ENCODE results near the gene ME2.
"Not testable (repeated sequence)": the region's sequence is repeated elsewhere in the genome, so short reads cannot be mapped to it uniquely, and the experiment has no call there.

Gene ME2

GRCh38 chr18:50844960-50845359 lies 34.0 kb upstream of the ME2 start:
- 98% methylated on average over 3 of the region's 3 CpGs for WGBS, 2 experiments
- no peaks in the 10 kb centered on the region for H3K4me1 ChIP-seq (ENCODE audit: control insufficient read depth, insufficient read depth, low read length)
- H3K4me3 ChIP-seq (ENCODE audit: insufficient read depth, low read depth, low read length) = no peak overlapping the region
- H3K36me3 ChIP-seq (ENCODE audit: control insufficient read depth, insufficient read depth, low read length) = no peaks in the 10 kb centered on the region
- no peaks in the 10 kb centered on the region for H3K27me3 ChIP-seq (ENCODE audit: control insufficient read depth, insufficient read depth, low read length, poor library complexity, severe bottlenecking)
- no peak overlapping the region for H3K27ac ChIP-seq (ENCODE audit: insufficient read depth, low read depth, low read length, poor library complexity, severe bottlenecking)
- no peaks in the 10 kb centered on the region for H3K9me3 ChIP-seq (ENCODE audit: control insufficient read depth, low read length)

DNA sequence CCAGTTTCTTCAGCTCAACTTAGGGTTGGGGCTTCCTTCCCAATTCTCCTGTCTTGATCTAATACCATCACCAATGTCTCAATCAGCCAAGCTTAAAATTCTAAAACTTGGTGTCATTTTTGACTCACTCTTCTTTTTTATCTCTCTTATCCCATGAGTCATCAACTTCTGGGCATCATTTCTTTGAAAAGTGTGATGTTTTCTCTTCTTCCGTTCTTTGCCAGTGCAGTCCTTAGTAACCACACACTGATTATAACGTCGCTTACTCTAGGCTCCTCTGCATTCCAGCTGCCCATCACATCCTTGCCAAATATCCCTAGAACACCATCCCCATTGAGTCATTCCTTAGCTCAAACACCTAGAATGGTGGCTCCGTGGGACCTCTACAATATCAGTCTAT lies 31.7 kb upstream of the ME2 start:
- Histone ChIP-seq H3K27ac (ENCODE audit: insufficient read depth, low read depth, low read length, poor library complexity, severe bottlenecking) (no peak overlapping the region), H3K36me3 (ENCODE audit: control insufficient read depth, insufficient read depth, low read length) (no peaks in the 10 kb centered on the region), H3K4me1 (ENCODE audit: control insufficient read depth, insufficient read depth, low read length) (no peaks in the 10 kb centered on the region), H3K9me3 (ENCODE audit: control insufficient read depth, low read length) (no peaks in the 10 kb centered on the region), H3K4me3 (ENCODE audit: insufficient read depth, low read depth, low read length) (no peak overlapping the region), H3K27me3 (ENCODE audit: control insufficient read depth, insufficient read depth, low read length, poor library complexity, severe bottlenecking) (no peaks in the 10 kb centered on the region)
- 94 to 97% methylated on average over 4 of the region's 4 CpGs for WGBS, 2 experiments

- WGBS, 2 experiments = 92 to 95% methylated on average over 7 of the region's 7 CpGs
Observed at GRCh38 chr18:50848061-50848551, 30.8 kb upstream of the ME2 start.

GRCh38 chr18:50848991-50849390 lies 29.9 kb upstream of the ME2 start:
- no peaks in the 10 kb centered on the region for H3K36me3 ChIP-seq (ENCODE audit: control insufficient read depth, insufficient read depth, low read length)
- H3K4me3 ChIP-seq (ENCODE audit: insufficient read depth, low read depth, low read length) = no peak overlapping the region
- no peaks in the 10 kb centered on the region for H3K27me3 ChIP-seq (ENCODE audit: control insufficient read depth, insufficient read depth, low read length, poor library complexity, severe bottlenecking)
- WGBS, 2 experiments = 80 to 100% methylated on average over 1 of the region's 1 CpG
- no peak overlapping the region for H3K27ac ChIP-seq (ENCODE audit: insufficient read depth, low read depth, low read length, poor library complexity, severe bottlenecking)
- H3K9me3 ChIP-seq (ENCODE audit: control insufficient read depth, low read length) = no peaks in the 10 kb centered on the region
- no peaks in the 10 kb centered on the region for H3K4me1 ChIP-seq (ENCODE audit: control insufficient read depth, insufficient read depth, low read length)

More at GRCh38 chr18:50848061-50848551, 30.8 kb upstream of the ME2 start:
- H3K36me3 ChIP-seq (ENCODE audit: control insufficient read depth, insufficient read depth, low read length) = no peaks in the 10 kb centered on the region
- no peaks in the 10 kb centered on the region for H3K9me3 ChIP-seq (ENCODE audit: control insufficient read depth, low read length)
- H3K4me1 ChIP-seq (ENCODE audit: control insufficient read depth, insufficient read depth, low read length) = no peaks in the 10 kb centered on the region
- no peak overlapping the region for H3K27ac ChIP-seq (ENCODE audit: insufficient read depth, low read depth, low read length, poor library complexity, severe bottlenecking)
- no peaks in the 10 kb centered on the region for H3K27me3 ChIP-seq (ENCODE audit: control insufficient read depth, insufficient read depth, low read length, poor library complexity, severe bottlenecking)
- no peak overlapping the region for H3K4me3 ChIP-seq (ENCODE audit: insufficient read depth, low read depth, low read length)

GRCh38 chr18:50849419-50849821 lies 29.5 kb upstream of the ME2 start:
- no peaks in the 10 kb centered on the region for H3K4me1 ChIP-seq (ENCODE audit: control insufficient read depth, insufficient read depth, low read length)
- no peak overlapping the region for H3K4me3 ChIP-seq (ENCODE audit: insufficient read depth, low read depth, low read length)
- H3K27ac ChIP-seq (ENCODE audit: insufficient read depth, low read depth, low read length, poor library complexity, severe bottlenecking) = no peak overlapping the region
- no peaks in the 10 kb centered on the region for H3K36me3 ChIP-seq (ENCODE audit: control insufficient read depth, insufficient read depth, low read length)
- no peaks in the 10 kb centered on the region for H3K27me3 ChIP-seq (ENCODE audit: control insufficient read depth, insufficient read depth, low read length, poor library complexity, severe bottlenecking)
- H3K9me3 ChIP-seq (ENCODE audit: control insufficient read depth, low read length) = no peaks in the 10 kb centered on the region
- 86% methylated on average over 1 of the region's 3 CpGs; no CpG with 5 or more reads in 1 of the 2 experiments for WGBS, 2 experiments

DNA sequence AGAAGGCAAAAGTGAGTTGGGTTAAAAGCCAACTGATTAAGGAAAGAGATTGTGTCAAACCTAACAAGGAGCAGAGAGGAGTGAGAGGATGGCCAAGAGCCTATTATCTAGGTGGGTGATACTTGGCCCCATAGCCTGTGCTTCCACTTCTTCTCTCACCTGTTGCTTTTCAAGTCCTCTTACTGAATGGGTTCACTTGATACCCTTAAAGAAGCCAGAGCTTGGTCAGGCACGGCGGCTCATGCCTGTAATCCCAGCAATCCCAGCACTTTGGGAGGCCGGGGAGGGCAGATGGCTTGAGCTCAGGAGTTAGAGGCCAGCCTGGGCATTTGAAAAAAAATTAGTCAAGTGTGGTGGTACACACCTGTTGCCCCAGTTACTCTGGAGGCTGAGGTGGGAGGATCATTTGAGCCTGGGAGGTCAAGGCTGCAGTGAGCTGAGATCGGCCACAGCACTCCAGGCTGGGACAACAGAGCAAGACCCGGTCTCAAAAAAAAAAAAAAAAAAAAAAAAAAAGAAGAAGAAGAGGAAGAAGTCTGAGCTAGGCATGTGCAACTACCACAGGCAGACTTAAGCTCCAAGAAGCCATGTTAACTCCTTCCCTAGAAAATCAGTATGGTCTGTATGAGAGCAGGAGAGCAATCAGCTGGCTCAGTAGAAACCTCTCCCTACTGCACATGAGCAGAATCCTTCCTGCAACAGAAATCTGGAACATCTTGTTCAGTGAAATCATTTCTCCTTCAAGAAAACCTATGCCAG lies 28.4 kb upstream of the ME2 start:
- Histone ChIP-seq H3K4me3 (ENCODE audit: insufficient read depth, low read depth, low read length) (no peak overlapping the region), H3K27me3 (ENCODE audit: control insufficient read depth, insufficient read depth, low read length, poor library complexity, severe bottlenecking) (no peaks in the 10 kb centered on the region), H3K4me1 (ENCODE audit: control insufficient read depth, insufficient read depth, low read length) (no peaks in the 10 kb centered on the region), H3K9me3 (ENCODE audit: control insufficient read depth, low read length) (no peaks in the 10 kb centered on the region), H3K36me3 (ENCODE audit: control insufficient read depth, insufficient read depth, low read length) (no peaks in the 10 kb centered on the region), H3K27ac (ENCODE audit: insufficient read depth, low read depth, low read length, poor library complexity, severe bottlenecking) (no peak overlapping the region)
- WGBS, 2 experiments = 93 to 95% methylated on average over 5 of the region's 5 CpGs

DNA sequence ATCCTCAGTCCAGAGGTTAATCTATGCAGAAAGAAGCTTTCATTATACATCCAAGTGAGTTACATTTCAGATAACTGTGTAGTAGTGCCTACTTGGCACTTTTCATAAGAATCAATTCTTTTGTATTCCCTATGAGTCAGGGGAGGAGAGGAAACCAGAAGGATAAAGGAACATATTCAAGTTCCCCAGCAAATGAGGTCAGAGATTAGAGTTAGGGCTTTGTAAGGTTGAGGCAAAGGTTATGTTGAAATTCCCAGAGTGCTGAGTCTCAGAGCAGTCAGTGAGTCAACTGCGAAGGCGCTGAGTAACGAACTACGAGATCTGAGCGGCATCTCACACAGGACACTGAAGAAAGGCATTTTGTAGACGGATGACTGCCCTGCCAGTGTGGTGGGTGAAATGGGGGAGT lies 25.1 kb upstream of the ME2 start:
- Histone ChIP-seq H3K27ac (ENCODE audit: insufficient read depth, low read depth, low read length, poor library complexity, severe bottlenecking) (no peak overlapping the region), H3K27me3 (ENCODE audit: control insufficient read depth, insufficient read depth, low read length, poor library complexity, severe bottlenecking) (no peaks in the 10 kb centered on the region), H3K9me3 (ENCODE audit: control insufficient read depth, low read length) (no peaks in the 10 kb centered on the region), H3K4me3 (ENCODE audit: insufficient read depth, low read depth, low read length) (no peak overlapping the region), H3K4me1 (ENCODE audit: control insufficient read depth, insufficient read depth, low read length) (no peaks in the 10 kb centered on the region), H3K36me3 (ENCODE audit: control insufficient read depth, insufficient read depth, low read length) (no peaks in the 10 kb centered on the region)
- WGBS, 2 experiments = 90 to 91% methylated on average over 6 of the region's 6 CpGs

GRCh38 chr18:50855976-50856757 lies 22.8 kb upstream of the ME2 start:
- H3K27ac ChIP-seq (ENCODE audit: insufficient read depth, low read depth, low read length, poor library complexity, severe bottlenecking) = no peak overlapping the region
- 89 to 91% methylated on average over 13 of the region's 13 CpGs for WGBS, 2 experiments
- H3K9me3 ChIP-seq (ENCODE audit: control insufficient read depth, low read length) = no peaks in the 10 kb centered on the region
- no peaks in the 10 kb centered on the region for H3K36me3 ChIP-seq (ENCODE audit: control insufficient read depth, insufficient read depth, low read length)
- no peak overlapping the region for H3K4me3 ChIP-seq (ENCODE audit: insufficient read depth, low read depth, low read length)
- H3K27me3 ChIP-seq (ENCODE audit: control insufficient read depth, insufficient read depth, low read length, poor library complexity, severe bottlenecking) = no peaks in the 10 kb centered on the region
- no peaks in the 10 kb centered on the region for H3K4me1 ChIP-seq (ENCODE audit: control insufficient read depth, insufficient read depth, low read length)

DNA sequence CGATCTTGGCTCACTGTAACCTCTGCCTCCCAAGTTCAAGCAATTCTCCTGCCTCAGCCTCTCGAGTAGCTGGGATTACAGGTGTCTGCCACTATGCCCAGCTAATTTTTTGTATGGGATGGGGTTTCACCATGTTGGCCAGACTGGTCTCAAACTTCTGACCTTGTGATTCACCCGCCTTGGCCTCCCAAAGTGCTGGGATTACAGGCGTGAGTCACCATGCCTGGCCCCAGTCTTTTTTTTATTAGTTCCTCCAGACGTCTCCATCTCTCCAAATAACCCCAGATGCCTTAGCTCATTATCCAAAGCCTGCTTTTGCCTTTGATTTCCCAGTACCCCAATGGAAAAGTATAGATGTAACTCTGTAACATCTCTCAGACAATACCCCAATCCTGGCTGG lies 21.8 kb upstream of the ME2 start:
- not testable (repeated sequence) for H3K27me3 ChIP-seq (ENCODE audit: control insufficient read depth, insufficient read depth, low read length, poor library complexity, severe bottlenecking); H3K9me3 ChIP-seq (ENCODE audit: control insufficient read depth, low read length); H3K4me1 ChIP-seq (ENCODE audit: control insufficient read depth, insufficient read depth, low read length); H3K27ac ChIP-seq (ENCODE audit: insufficient read depth, low read depth, low read length, poor library complexity, severe bottlenecking); H3K4me3 ChIP-seq (ENCODE audit: insufficient read depth, low read depth, low read length); H3K36me3 ChIP-seq (ENCODE audit: control insufficient read depth, insufficient read depth, low read length)
- 77 to 81% methylated on average over 5 of the region's 5 CpGs for WGBS, 2 experiments

- WGBS, 2 experiments = 87 to 88% methylated on average over 3 of the region's 3 CpGs
- no peak overlapping the region for H3K27ac ChIP-seq (ENCODE audit: insufficient read depth, low read depth, low read length, poor library complexity, severe bottlenecking)
- no peaks in the 10 kb centered on the region for H3K9me3 ChIP-seq (ENCODE audit: control insufficient read depth, low read length)
- no peaks in the 10 kb centered on the region for H3K4me1 ChIP-seq (ENCODE audit: control insufficient read depth, insufficient read depth, low read length)
- no peak overlapping the region for H3K4me3 ChIP-seq (ENCODE audit: insufficient read depth, low read depth, low read length)
- no peaks in the 10 kb centered on the region for H3K36me3 ChIP-seq (ENCODE audit: control insufficient read depth, insufficient read depth, low read length)
- no peaks in the 10 kb centered on the region for H3K27me3 ChIP-seq (ENCODE audit: control insufficient read depth, insufficient read depth, low read length, poor library complexity, severe bottlenecking)
Observed at GRCh38 chr18:50857694-50858093, 21.2 kb upstream of the ME2 start.

Measured in ectodermal cell (in vitro differentiated cells).